Neural crest cell (in vitro differentiated cells): ENCODE results near the gene BCO1. TPM values are rescaled to one million over a fixed set of nuclear protein-coding genes. Genes with fewer than 3 reads are reported as not detected.

Experiments
- DNase-seq: peaks from one replicate; pipeline ENCODE4 v3.0.0; 2021; ENCODE audit warnings: low read depth, mixed read lengths, low spot score
- H3K27ac Mint-ChIP-seq: one replicate; pipeline ENCODE4 v1.8.0; 2021; ENCODE audit warnings: mild to moderate bottlenecking, mixed read lengths; ENCODE audit not compliant: unreplicated experiment
- H3K27me3 Mint-ChIP-seq: 2 replicates; pipeline ENCODE4 v1.8.0; 2021; ENCODE audit warnings: low read depth, mild to moderate bottlenecking, mixed read lengths
- H3K36me3 Mint-ChIP-seq: 2 replicates; pipeline ENCODE4 v1.8.0; 2021; ENCODE audit warnings: low read depth, mild to moderate bottlenecking, mixed read lengths
- H3K4me1 Mint-ChIP-seq: 2 replicates; pipeline ENCODE4 v1.8.0; 2021; ENCODE audit warnings: mixed read lengths
- H3K4me3 Mint-ChIP-seq: one replicate; pipeline ENCODE4 v1.8.0; 2021; ENCODE audit warnings: mild to moderate bottlenecking, mixed read lengths
- H3K9me3 Mint-ChIP-seq: 2 replicates; pipeline ENCODE4 v1.8.0; 2021; ENCODE audit warnings: mixed read lengths
- CTCF ChIP-seq: fragments of 200-600 bp; sonication (generic); conservative IDR thresholded peaks from 2 replicates; pipeline ENCODE4 v1.5.0; 2021; ENCODE audit warnings: antibody characterized with exemption, mild to moderate bottlenecking
- total RNA-seq: library from RNA; stranded (reverse); gene quantifications from 2 replicates; pipeline ENCODE4 v1.2.1, GENCODE V29; 2021

The BCO1 gene
- total RNA-seq, 1 donor from 2014 or later: not detected

GRCh38 chr16:81319221-81319912 is 80.9 kb downstream of the BCO1 start:
- Mint-ChIP-seq H3K27ac (no peak overlapping the region), H3K4me3 (peak overlapping the region; percentile 27), H3K27me3 (no peaks in the 10 kb centered on the region), H3K9me3 (no peaks in the 10 kb centered on the region), H3K4me1 (peaks cover 10% of the 10 kb centered on the region), H3K36me3 (no peaks in the 10 kb centered on the region)
- TF ChIP-seq CTCF: no peak
- no peak for DNase-seq

DNA sequence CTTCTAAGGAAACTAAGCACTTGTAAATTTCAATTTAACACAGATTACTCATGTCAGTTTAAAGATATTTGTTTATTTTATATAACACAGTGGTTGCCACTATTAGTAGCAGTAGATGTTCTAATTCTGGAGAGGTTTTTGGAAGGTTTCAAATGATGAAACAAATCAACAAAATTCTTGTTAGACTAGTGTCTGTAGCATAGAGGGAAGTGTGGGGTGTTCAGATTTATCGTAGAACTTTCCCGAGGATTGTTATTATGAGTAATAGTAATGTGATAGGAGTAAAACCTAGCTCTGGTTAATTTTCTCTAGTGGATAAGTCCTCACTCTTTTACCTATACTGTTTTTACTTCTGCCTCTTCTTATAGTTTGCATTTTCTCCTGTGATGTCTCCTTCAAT is 82.5 kb downstream of the BCO1 start:
- H3K27ac Mint-ChIP-seq: no peak overlapping the region
- peaks cover 2% of the 10 kb centered on the region for H3K4me1 Mint-ChIP-seq
- no peaks in the 10 kb centered on the region for H3K9me3 Mint-ChIP-seq
- no peak for TF ChIP-seq CTCF
- no peak overlapping the region for H3K4me3 Mint-ChIP-seq
- no peaks in the 10 kb centered on the region for H3K27me3 Mint-ChIP-seq
- no peak for DNase-seq
- H3K36me3 Mint-ChIP-seq: no peaks in the 10 kb centered on the region

- Mint-ChIP-seq H3K4me1 (no peaks in the 10 kb centered on the region), H3K36me3 (no peaks in the 10 kb centered on the region), H3K27me3 (no peaks in the 10 kb centered on the region), H3K27ac (no peak overlapping the region), H3K4me3 (no peak overlapping the region), H3K9me3 (no peaks in the 10 kb centered on the region)
- no peak for TF ChIP-seq CTCF
- no peak for DNase-seq
Measured at GRCh38 chr16:81321536-81321935, 83.0 kb downstream of the BCO1 start.

- H3K4me3 Mint-ChIP-seq: no peak overlapping the region
- H3K27ac Mint-ChIP-seq: no peak overlapping the region
- no peak for DNase-seq
- H3K9me3 Mint-ChIP-seq: no peaks in the 10 kb centered on the region
- no peak for TF ChIP-seq CTCF
- H3K4me1 Mint-ChIP-seq: peaks cover 11% of the 10 kb centered on the region
- H3K27me3 Mint-ChIP-seq: no peaks in the 10 kb centered on the region
- H3K36me3 Mint-ChIP-seq: no peaks in the 10 kb centered on the region
Measured at GRCh38 chr16:81324808-81325207, 86.3 kb downstream of the BCO1 start.

DNA sequence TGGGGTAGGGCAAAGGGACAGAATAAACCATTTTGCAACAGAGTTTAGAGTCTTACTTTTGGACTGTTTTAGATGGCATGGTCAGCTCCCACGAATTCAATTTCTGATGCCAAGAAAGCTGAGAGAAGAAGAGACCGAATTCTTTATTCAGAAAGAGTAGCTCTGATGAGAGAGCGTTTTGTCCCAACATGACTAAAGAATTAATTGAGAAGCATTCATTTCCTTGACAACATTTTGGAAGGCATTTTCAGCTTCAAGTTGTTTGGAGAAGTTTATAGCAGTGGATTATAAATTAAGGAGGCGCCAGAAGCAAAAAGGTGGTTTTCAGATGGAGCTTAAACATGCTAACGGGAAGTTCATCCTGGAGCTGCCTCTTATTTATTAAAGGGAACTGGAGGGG is 88.5 kb downstream of the BCO1 start:
- Mint-ChIP-seq H3K9me3 (no peaks in the 10 kb centered on the region), H3K27ac (no peak overlapping the region)

More for the DNA sequence above, 88.5 kb downstream of the BCO1 start:
- Mint-ChIP-seq H3K4me1 (peaks cover 11% of the 10 kb centered on the region), H3K27me3 (no peaks in the 10 kb centered on the region), H3K4me3 (no peak overlapping the region), H3K36me3 (peaks cover 2% of the 10 kb centered on the region)
- no peak for DNase-seq
- no peak for TF ChIP-seq CTCF
